Osteocyte (in vitro differentiated cells): Measurements from ENCODE around the gene PTPRG. TPM values are rescaled to one million over a fixed set of nuclear protein-coding genes. Genes with fewer than 3 reads are reported as not detected.
A peak's percentile ranks its signal among the peaks of the same experiment; 100 is the strongest.

Source experiments
- DNase-seq: peaks from one replicate; pipeline ENCODE4 v3.0.0; 2021; ENCODE audit warnings: mixed read lengths; ENCODE audit not compliant: unreplicated experiment; ENCODE audit errors: extremely low spot score
- H3K27ac Mint-ChIP-seq: one replicate; pipeline ENCODE4 v1.8.0; 2021; ENCODE audit warnings: mild to moderate bottlenecking, mixed read lengths; ENCODE audit not compliant: unreplicated experiment
- H3K27me3 Mint-ChIP-seq: one replicate; pipeline ENCODE4 v1.8.0; 2021; ENCODE audit warnings: mixed read lengths; ENCODE audit not compliant: unreplicated experiment
- H3K36me3 Mint-ChIP-seq: one replicate; pipeline ENCODE4 v1.8.0; 2021; ENCODE audit warnings: mixed read lengths; ENCODE audit not compliant: unreplicated experiment
- H3K4me1 Mint-ChIP-seq: one replicate; pipeline ENCODE4 v1.8.0; 2021; ENCODE audit warnings: mixed read lengths; ENCODE audit not compliant: unreplicated experiment
- H3K4me3 Mint-ChIP-seq: one replicate; pipeline ENCODE4 v1.8.0; 2021; ENCODE audit warnings: mild to moderate bottlenecking, moderate library complexity, mixed read lengths; ENCODE audit not compliant: unreplicated experiment
- H3K9me3 Mint-ChIP-seq: one replicate; pipeline ENCODE4 v1.8.0; 2021; ENCODE audit warnings: mixed read lengths; ENCODE audit not compliant: unreplicated experiment
- total RNA-seq: library from RNA; stranded (reverse); gene quantifications from 2 replicates; pipeline ENCODE4 v1.2.1, GENCODE V29; 2021
- TF ChIP-seq, protein P1 (sequence below): fragments of 200-600 bp; sonication (generic); IDR thresholded peaks from 2 replicates; pipeline ENCODE4 v1.5.0; 2021; ENCODE audit warnings: antibody characterized with exemption, mild to moderate bottlenecking, moderate library complexity

The PTPRG gene
- total RNA-seq, 1 donor from 2014 or later, result 48.1 TPM

DNA sequence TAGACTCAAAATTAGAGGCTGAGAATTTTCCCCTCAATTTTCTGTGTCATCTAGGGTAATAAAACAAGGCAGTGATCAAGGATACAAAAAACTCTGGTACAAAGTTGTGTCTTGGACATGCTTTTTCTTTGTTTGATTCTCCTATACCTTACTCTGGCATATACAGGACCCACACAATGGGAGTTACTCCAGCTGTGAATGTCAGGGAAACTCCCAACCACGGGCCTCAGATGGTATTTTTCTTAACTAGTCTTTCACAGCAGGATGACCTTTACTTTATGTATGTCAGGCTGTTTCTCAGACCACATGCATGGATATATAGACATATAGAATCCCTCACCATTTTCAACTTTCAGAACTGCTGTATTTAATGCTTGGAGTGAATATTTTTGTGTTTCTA is 770.6 kb downstream of the PTPRG start:
- Mint-ChIP-seq H3K4me3 (no peak overlapping the region), H3K27ac (no peak overlapping the region), H3K27me3 (no peaks in the 10 kb centered on the region), H3K9me3 (no peaks in the 10 kb centered on the region), H3K4me1 (no peaks in the 10 kb centered on the region), H3K36me3 (peaks cover 2% of the 10 kb centered on the region)
- no peak for DNase-seq
- TF ChIP-seq, protein P1, sequence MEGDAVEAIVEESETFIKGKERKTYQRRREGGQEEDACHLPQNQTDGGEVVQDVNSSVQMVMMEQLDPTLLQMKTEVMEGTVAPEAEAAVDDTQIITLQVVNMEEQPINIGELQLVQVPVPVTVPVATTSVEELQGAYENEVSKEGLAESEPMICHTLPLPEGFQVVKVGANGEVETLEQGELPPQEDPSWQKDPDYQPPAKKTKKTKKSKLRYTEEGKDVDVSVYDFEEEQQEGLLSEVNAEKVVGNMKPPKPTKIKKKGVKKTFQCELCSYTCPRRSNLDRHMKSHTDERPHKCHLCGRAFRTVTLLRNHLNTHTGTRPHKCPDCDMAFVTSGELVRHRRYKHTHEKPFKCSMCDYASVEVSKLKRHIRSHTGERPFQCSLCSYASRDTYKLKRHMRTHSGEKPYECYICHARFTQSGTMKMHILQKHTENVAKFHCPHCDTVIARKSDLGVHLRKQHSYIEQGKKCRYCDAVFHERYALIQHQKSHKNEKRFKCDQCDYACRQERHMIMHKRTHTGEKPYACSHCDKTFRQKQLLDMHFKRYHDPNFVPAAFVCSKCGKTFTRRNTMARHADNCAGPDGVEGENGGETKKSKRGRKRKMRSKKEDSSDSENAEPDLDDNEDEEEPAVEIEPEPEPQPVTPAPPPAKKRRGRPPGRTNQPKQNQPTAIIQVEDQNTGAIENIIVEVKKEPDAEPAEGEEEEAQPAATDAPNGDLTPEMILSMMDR, result no peak

DNA sequence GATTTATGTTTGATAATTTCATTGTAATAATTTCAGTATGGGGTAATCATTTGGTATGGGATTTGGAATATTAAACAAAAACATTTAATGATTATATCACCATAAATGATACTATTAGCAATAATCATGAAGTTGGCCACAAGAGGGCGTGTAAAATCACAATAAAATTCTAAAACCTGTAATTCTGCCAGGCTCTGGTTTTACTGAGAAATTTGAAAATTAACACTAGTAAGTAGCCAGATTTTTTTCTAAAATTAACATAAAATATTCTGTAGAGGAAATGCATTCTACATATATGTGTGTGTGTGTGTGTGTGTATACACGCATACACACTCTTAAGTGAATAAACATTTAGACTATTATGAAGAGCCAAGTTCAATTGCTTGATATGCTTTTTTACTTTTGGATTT is 771.5 kb downstream of the PTPRG start:
- TF ChIP-seq, protein P1, result peak; percentile 67
- H3K9me3 Mint-ChIP-seq, result no peaks in the 10 kb centered on the region
- H3K4me1 Mint-ChIP-seq, result no peaks in the 10 kb centered on the region
- peaks cover 2% of the 10 kb centered on the region for H3K36me3 Mint-ChIP-seq
- no peak overlapping the region for H3K27ac Mint-ChIP-seq
- H3K4me3 Mint-ChIP-seq, result no peak overlapping the region
- no peak for DNase-seq
- H3K27me3 Mint-ChIP-seq, result no peaks in the 10 kb centered on the region

DNA sequence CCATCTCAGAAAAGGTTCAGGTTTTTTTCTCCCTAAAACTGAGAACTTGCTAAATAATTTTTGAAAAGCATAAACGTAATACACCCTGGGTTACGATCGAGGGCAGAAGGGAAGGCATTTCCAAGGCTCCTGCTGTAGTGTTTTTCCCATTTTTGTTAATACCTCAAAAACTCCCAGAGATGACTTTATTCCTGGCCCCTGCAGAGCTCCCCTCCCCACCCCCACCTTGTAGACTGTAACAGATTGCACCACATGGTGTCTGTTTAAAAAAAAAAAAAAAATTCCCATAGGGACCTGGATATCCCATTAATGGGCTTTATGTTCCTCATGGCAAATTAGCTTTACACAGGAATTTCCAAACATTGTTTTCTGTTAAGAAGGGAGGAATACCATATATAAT is 773.8 kb downstream of the PTPRG start:
- TF ChIP-seq, protein P1, result no peak
- Mint-ChIP-seq H3K9me3 (no peaks in the 10 kb centered on the region), H3K27ac (no peak overlapping the region), H3K27me3 (no peaks in the 10 kb centered on the region), H3K4me1 (no peaks in the 10 kb centered on the region), H3K4me3 (no peak overlapping the region), H3K36me3 (peaks cover 2% of the 10 kb centered on the region)
- DNase-seq, result no peak

DNA sequence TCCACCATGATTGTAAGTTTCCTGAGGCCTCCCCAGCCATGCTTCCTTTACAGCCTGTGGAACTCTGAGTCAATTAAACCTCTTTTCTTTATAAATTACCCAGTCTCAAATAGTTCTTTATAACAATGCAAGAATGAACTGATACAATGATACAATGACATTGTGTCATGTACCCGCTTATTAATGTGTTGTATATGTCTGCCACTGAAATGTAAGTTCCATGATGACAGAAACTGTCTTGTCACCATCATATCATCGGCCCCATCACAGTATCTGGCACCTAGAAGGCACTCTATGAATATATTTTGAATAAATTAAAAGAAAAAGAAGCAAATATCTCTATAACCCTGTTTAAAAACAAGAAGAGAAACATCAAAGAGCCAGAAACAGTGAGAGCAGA is 782.4 kb downstream of the PTPRG start:
- no peak for DNase-seq
- H3K27me3 Mint-ChIP-seq, result peaks cover 28% of the 10 kb centered on the region
- TF ChIP-seq, protein P1, result no peak
- H3K9me3 Mint-ChIP-seq, result no peaks in the 10 kb centered on the region
- H3K27ac Mint-ChIP-seq, result no peak overlapping the region
- no peaks in the 10 kb centered on the region for H3K36me3 Mint-ChIP-seq
- no peak overlapping the region for H3K4me3 Mint-ChIP-seq
- H3K4me1 Mint-ChIP-seq, result no peaks in the 10 kb centered on the region
